ENCODE results near the gene INHA.
A peak's percentile ranks its signal among the peaks of the same experiment; 100 is the strongest.

The INHA gene

DNA sequence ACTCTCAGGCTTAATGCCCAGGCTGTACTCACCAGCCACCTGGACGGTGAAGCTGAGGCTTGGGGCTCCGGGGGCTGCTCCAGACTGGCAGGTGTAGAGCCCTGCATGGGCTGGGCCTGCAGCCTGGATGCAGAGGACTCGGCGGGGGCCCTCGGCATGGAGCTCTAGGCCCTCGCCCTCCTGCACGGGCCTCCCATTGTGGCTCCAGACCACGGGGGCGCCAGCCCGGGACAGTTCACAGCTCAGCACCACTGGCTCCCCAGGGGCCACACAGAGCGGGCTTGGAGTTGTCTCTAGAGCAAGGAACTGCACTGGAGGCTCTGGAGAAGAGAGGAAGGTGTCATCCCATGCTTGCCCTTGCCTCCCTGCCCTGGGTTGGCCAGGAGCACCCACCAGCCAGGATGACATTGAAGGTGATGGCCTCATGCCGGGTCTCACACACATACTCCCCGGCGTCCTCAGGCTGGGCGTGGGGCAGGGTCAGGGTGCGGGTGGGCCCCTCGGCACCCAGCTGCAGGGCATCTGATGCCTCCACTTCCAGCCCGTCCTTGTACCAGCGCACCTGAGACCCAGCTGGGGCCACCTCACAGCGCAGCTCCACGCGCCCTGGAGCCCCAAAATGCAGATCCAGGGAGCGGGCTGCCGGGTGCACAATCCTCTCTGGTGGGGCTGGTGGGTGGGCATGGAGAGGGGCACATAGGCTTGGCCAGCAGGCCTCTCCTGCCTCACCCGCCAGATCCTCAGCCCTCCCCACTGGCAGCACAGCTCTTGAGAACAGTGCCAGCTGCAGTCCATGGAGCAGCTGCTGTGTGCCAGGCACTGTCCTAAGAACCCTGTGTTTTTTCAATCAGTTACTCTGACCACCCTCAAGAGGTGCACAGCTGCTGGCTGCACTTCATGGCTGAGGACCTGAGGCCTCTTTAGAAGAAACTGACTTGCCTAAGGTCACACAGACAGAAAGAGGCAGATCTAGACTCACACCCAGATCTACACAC lies 14.0 kb upstream of the INHA start:
- H3K27ac Mint-ChIP-seq, result no peak overlapping the region
- H3K4me1 Mint-ChIP-seq, result peaks cover 30% of the 10 kb centered on the region
- peaks cover 35% of the 10 kb centered on the region for H3K36me3 Mint-ChIP-seq (ENCODE audit: low read depth)
- TF ChIP-seq, protein P1, sequence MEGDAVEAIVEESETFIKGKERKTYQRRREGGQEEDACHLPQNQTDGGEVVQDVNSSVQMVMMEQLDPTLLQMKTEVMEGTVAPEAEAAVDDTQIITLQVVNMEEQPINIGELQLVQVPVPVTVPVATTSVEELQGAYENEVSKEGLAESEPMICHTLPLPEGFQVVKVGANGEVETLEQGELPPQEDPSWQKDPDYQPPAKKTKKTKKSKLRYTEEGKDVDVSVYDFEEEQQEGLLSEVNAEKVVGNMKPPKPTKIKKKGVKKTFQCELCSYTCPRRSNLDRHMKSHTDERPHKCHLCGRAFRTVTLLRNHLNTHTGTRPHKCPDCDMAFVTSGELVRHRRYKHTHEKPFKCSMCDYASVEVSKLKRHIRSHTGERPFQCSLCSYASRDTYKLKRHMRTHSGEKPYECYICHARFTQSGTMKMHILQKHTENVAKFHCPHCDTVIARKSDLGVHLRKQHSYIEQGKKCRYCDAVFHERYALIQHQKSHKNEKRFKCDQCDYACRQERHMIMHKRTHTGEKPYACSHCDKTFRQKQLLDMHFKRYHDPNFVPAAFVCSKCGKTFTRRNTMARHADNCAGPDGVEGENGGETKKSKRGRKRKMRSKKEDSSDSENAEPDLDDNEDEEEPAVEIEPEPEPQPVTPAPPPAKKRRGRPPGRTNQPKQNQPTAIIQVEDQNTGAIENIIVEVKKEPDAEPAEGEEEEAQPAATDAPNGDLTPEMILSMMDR (IDR thresholded peaks at IDR 0.05; ENCODE audit: unreplicated experiment in 3 of 3), result no peak
- peaks cover 10% of the 10 kb centered on the region for H3K27me3 Mint-ChIP-seq (ENCODE audit: low read depth)
- H3K9me3 Mint-ChIP-seq, result no peaks in the 10 kb centered on the region
- no peak overlapping the region for H3K4me3 Mint-ChIP-seq

DNA sequence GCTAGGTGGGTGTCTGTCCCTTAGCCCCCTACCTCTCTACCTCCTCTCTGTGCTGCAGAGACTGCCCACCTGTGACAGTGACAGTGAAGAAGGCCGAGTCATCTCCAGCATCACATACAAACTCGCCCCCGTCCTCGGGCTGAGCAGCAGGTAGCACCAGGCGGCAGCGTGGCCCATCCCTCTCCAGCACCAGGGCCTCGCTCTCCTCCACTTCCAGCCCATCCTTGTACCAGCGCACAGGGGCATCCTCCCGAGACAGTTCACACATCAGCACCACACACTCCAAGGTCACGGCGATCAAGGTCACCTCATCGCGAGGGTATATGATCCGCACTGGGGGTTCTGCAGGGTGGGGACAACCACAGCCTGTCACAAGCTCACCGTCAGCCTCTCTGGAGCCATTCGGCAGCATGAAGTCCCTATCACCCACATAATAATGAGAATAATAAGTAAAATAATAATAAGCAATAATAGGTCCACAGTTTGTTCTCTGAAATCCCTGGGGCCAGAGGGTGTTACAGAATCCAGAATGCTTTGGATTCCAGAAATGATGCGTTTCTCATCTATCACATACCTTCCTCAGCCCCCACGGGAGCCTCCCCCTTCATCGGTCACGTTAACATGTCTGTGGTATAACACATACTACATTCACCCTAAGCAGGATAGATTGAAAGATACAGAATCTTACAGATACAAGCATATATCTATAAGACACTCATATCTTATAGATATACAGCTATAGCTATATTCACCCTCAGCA lies 12.8 kb upstream of the INHA start:
- H3K36me3 Mint-ChIP-seq (ENCODE audit: low read depth), result peaks cover 40% of the 10 kb centered on the region

DNA sequence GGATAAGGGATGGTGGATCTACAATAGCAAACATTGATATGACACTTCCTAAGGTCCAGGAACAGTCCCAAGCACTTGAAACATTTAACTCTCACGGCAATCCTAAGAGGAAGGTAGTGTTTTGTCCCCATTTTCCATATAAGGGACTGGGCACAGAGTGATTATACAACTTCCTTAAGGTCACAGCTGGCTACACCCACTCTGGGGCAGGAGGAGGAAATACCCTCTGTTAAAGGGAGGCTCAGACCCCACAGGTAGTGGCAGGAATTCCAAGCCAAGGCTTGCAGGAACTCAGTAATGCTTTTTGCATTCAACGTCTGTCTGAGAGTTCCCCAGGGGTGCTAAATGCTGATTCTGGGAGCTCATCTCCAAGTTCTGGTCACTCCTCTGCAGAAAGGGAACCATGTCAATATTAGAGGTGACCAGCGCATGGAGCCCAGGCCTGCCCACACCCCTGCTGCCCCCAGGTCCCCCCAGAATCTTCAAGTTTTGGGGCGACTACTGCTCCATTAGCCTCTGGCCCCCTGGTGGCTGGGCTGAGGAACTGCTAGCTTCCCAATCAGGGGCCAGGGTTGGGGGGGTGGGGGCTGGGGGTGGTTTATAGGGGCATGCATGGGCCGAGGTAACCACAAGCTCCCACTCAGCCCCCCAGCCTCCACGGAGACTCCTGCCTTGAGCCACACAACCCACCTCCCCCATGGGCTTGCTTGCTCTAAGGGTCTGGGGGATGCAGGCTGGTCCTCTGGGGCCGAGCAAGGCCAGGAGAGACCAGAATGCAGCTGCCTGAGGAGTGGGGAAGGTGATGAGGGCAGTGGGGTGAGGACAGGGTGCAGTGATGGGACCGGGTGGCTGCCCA lies 11.8 kb upstream of the INHA start:
- TF ChIP-seq, protein P1 (IDR thresholded peaks at IDR 0.05; ENCODE audit: unreplicated experiment in 3 of 3), result peak; percentile 64 to 68 (median 68)
- peaks cover 42% of the 10 kb centered on the region for H3K4me1 Mint-ChIP-seq
- peaks cover 49% of the 10 kb centered on the region for H3K36me3 Mint-ChIP-seq (ENCODE audit: low read depth)
- peak overlapping the region in 2 of 3 experiments; percentile 44 to 90 for H3K27ac Mint-ChIP-seq
- H3K9me3 Mint-ChIP-seq, result no peaks in the 10 kb centered on the region
- H3K27me3 Mint-ChIP-seq (ENCODE audit: low read depth), result no peaks in the 10 kb centered on the region
- H3K4me3 Mint-ChIP-seq, result no peak overlapping the region

More for the DNA sequence above, 12.8 kb upstream of the INHA start:
- no peak overlapping the region for H3K27ac Mint-ChIP-seq
- H3K27me3 Mint-ChIP-seq (ENCODE audit: low read depth), result no peaks in the 10 kb centered on the region
- no peak overlapping the region for H3K4me3 Mint-ChIP-seq
- H3K9me3 Mint-ChIP-seq, result no peaks in the 10 kb centered on the region
- TF ChIP-seq, protein P1 (IDR thresholded peaks at IDR 0.05; ENCODE audit: unreplicated experiment in 3 of 3), result no peak
- H3K4me1 Mint-ChIP-seq, result peaks cover 39% of the 10 kb centered on the region

DNA sequence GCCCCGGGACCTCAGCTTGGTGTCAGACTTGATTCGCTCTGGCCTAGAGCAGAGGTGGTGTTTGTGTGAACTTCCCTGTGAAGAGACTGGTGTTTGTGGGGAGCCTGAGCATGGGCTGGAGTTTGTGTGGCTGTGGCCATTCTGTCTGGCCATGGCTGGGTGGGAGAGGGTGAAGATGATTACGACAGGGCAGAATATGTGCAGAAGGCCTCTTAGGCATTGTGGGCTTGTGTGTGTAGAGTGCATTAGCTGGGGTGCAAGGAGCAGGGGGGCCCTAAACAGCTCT lies 11.3 kb upstream of the INHA start:
- Mint-ChIP-seq H3K4me1 (peaks cover 44% of the 10 kb centered on the region), H3K27me3 (ENCODE audit: low read depth) (no peaks in the 10 kb centered on the region), H3K27ac (peak overlapping the region in 2 of 3 experiments; percentile 44 to 90), H3K36me3 (ENCODE audit: low read depth) (peaks cover 52% of the 10 kb centered on the region), H3K9me3 (no peaks in the 10 kb centered on the region), H3K4me3 (no peak overlapping the region)
- TF ChIP-seq, protein P1 (IDR thresholded peaks at IDR 0.05; ENCODE audit: unreplicated experiment in 3 of 3), result no peak

DNA sequence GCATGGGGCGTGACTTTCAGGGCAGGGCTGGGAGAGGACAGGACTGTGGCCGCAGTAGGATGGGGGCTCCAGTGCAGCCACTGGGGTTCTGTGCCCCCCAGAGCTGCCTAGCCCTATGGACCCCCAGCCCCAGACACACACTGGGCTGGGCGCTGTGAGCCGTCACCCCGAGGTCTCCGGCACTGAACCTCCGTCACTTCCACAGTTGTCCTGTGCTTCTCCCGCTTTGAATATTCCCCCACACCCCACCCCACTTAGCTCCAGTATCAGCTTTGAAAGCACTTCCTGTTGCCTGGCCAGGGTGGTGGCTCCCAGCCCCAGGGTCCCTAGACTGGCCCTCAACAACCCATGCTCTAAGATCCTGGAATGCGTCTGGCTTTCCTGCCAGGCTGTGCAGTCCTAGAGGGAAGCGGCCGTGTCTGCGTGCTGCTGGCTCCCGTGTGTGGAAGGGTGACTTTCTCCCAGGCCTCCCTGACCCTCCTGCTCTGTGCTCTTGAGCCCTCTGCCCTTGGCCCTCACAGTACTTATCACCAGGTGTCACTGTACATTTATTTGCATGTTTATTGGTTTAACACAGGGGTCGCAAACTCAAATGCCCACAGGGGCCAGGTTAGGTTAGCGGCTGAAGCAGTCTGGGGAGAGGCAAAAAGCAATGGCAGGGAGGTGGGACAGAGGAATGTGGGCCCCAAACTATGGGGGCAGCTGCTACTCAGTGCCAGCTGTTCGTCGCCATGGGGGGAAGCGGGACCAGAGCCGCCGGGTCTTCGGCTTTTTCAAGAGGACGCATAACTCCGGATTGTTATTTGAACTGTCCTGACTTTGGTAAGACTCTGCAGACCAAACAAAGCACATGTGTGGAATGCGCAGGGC lies 10.7 kb upstream of the INHA start:
- Mint-ChIP-seq H3K36me3 (ENCODE audit: low read depth) (peaks cover 58% of the 10 kb centered on the region), H3K27me3 (ENCODE audit: low read depth) (no peaks in the 10 kb centered on the region), H3K4me1 (peaks cover 50% of the 10 kb centered on the region), H3K9me3 (no peaks in the 10 kb centered on the region), H3K27ac (peak overlapping the region; percentile 44 to 90 (median 79)), H3K4me3 (peak overlapping the region in 2 of 3 experiments; percentile 41 to 47)
- TF ChIP-seq, protein P1 (IDR thresholded peaks at IDR 0.05; ENCODE audit: unreplicated experiment in 3 of 3), result no peak

Data from nephron (organoid).